GM19397 (cell line): ENCODE data around the gene HFM1.
"Not testable (repeated sequence)": the region's sequence is repeated elsewhere in the genome, so short reads cannot be mapped to it uniquely, and the experiment has no call there.

Experiments
- ATAC-seq: cut with Tn5 transposase; IDR thresholded peaks from one replicate; pipeline ENCODE4 v1.9.1; 2021; ENCODE audit warnings: mild to moderate bottlenecking, moderate library complexity; ENCODE audit not compliant: unreplicated experiment

The HFM1 gene

DNA sequence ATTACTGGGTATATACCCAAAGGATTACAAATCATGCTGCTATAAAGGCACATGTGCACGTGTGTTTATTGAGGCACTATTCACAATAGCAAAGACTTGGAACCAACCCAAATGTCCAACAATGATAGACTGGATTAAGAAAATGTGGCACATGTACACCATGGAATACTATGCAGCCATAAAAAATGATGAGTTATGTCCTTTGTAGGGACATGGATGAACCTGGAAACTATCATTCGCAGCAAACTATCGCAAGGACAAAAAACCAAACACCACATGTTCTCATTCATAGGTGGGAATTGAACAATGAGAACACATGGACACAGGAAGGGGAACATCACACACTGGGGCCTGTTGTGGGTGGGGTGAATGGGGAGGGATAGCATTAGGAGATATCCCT is 32.4 kb downstream of the HFM1 start:
- ATAC-seq = not testable (repeated sequence)

- no peak for ATAC-seq
These were observed 55.1 kb downstream of the HFM1 start for GRCh38 chr1:91349524-91349923.

- no peak for ATAC-seq
These were observed 57.8 kb downstream of the HFM1 start for GRCh38 chr1:91346824-91347223.

GRCh38 chr1:91345395-91346005 is 59.1 kb downstream of the HFM1 start:
- ATAC-seq = no peak

- ATAC-seq = no peak
These were observed 66.1 kb downstream of the HFM1 start for GRCh38 chr1:91338501-91338900.

- ATAC-seq = no peak
These were observed 69.0 kb downstream of the HFM1 start for GRCh38 chr1:91335603-91336002.

- ATAC-seq = no peak
These were observed 69.8 kb downstream of the HFM1 start for GRCh38 chr1:91334856-91335255.

GRCh38 chr1:91325456-91325855 is 79.2 kb downstream of the HFM1 start:
- ATAC-seq = no peak

DNA sequence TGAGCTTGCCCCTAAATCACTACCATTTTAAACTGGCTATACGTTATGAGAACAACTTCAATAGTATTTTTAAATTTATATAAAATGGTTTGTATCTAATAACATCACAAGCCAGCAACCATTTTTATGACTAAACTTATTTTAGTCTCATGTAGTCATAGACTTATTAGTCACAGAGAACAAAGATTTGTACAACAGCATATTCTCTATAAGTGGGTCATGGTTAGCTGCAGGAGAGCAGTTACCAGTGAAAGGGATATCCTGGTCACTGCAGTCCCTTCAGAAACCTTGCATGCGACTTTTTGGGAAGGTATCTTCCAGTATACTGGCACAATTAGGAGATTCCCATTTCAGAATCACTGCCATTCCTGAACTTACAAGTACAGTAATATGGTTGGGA is 90.0 kb downstream of the HFM1 start:
- no peak for ATAC-seq

DNA sequence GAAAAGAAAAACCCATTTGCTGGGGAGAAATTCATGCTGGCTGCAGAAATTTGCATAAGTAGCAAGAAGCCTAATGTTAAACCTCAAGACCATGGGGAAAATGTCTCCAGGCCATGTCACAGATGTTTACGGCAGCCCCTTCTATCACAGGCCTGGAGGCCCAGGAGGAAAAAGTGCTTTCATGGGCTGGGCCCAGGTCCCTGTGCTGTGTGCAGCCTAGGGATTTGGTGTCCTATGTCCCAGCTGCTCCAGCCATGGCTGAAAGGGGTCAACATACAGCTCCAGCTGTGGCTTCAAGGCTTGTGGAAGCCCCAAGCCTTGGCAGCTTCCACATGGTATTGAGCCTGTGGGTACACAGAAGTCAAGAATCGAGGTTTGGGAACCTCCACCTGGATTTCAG is 93.0 kb downstream of the HFM1 start:
- no peak for ATAC-seq

DNA sequence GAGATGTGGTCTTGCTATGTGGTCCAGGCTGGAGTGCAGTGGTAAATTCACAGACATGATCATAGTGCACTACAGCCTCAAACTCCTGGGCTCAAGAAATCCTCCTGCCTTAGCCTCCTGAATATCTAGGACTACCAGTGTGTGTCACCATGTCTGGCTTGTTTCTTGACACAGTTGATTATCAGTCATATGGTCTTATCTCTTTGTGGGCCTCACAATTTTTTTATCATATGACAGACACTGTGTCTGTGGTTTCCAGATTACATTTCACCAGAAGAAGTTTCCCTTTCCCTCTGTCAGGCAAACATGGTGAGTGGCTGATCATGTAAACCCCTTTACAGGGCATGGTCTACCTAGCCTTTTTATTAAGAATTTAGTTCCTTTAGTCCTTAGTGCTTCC is 96.1 kb downstream of the HFM1 start:
- ATAC-seq = no peak

GRCh38 chr1:91307784-91308409 is 96.7 kb downstream of the HFM1 start:
- no peak for ATAC-seq

DNA sequence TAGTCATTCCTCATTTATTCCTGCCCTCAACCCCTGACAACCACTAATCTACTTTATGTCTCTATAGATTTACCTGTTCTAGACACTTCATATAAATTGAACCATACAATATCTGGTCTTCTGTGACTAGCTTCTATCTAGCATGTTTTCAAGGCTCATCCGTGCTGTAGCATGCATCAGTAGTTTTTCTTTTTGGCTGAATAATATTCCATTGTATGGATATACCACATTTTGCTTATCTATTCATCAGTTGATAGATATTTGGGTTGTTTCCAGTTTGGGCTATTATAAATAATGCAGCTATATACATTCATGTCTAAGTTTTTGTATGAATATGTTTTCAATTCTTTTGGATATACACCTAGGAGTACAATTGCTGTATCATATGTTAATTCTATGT is 101.5 kb downstream of the HFM1 start:
- ATAC-seq = no peak

DNA sequence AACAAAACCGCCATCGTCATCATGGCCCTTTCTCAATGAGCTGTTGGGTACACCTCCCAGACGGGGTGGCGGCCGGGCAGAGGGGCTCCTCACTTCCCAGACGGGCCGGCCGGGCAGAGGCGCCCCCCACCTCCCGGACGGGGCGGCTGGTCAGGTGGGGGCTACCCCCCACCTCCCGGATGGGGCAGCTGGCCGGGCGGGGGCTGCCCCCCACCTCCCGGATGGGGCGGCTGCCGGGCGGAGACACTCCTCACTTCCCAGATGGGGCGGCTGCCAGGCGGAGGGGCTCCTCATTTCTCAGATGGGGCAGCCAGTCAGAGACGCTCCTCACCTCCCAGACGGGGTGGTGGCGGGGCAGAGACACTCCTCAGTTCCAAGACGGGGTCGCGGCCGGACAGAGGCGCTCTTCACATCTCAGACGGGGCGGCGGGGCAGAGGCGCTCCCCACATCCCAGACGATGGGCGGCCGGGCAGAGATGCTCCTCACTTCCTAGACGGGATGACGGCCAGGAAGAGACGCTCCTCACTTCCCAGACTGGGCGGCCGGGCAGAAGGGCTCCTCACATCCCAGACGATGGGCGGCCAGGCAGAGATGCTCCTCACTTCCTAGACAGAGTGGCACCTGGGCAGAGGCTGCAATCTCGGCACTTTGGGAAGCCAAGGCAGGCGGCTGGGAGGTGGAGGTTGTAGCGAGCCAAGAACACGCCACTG is 115.6 kb downstream of the HFM1 start:
- not testable (repeated sequence) for ATAC-seq

- not testable (repeated sequence) for ATAC-seq
These were observed 117.7 kb downstream of the HFM1 start for GRCh38 chr1:91286962-91287317.

- not testable (repeated sequence) for ATAC-seq
These were observed 118.2 kb downstream of the HFM1 start for GRCh38 chr1:91286259-91286961.

- no peak for ATAC-seq
These were observed 121.3 kb downstream of the HFM1 start for GRCh38 chr1:91283421-91283726.

GRCh38 chr1:91282695-91283420 is 121.8 kb downstream of the HFM1 start:
- ATAC-seq = peak; percentile 57

GRCh38 chr1:91281782-91282181 is 122.9 kb downstream of the HFM1 start:
- no peak for ATAC-seq

- no peak for ATAC-seq
These were observed 125.9 kb downstream of the HFM1 start for GRCh38 chr1:91278754-91279153.

DNA sequence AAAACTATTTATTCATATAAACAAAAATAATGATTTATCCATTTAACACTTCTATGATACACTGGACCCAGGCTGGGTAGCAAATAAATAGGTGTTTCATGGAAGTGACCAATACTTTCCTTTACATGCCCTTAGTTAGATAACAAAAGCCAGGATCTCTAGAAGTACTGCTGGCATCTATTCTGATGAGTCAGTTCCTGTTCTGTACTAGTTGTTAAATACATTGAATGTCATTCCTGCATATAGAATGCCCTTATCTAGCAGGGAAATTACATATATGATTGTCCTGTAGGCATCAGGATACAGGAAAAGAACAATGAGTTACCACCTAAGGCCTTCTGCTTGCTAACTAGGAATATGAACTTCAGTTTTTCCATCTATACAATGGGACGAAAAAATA is 130.8 kb downstream of the HFM1 start:
- ATAC-seq = no peak
